OCI-LY3 (cell line): ENCODE results near the gene NHS.

Source experiments
- EZH2phosphoT487 ChIP-seq: fragments of 200-600 bp; shearing (Covaris generic); IDR thresholded peaks from 2 replicates; pipeline ENCODE4 v1.6.1; 2018; ENCODE audit warnings: antibody characterized with exemption, mixed run types, low read depth
- TF ChIP-seq, protein P1 (sequence below): fragments of 200-600, 300-600 bp; sonication (generic); IDR thresholded peaks from 2 replicates; pipeline ENCODE4 v1.5.1; 2014; ENCODE audit warnings: antibody characterized with exemption, low read length, low read depth

GRCh38 chrX:17719711-17720110 is 344.7 kb downstream of the NHS start:
- TF ChIP-seq, protein P1, sequence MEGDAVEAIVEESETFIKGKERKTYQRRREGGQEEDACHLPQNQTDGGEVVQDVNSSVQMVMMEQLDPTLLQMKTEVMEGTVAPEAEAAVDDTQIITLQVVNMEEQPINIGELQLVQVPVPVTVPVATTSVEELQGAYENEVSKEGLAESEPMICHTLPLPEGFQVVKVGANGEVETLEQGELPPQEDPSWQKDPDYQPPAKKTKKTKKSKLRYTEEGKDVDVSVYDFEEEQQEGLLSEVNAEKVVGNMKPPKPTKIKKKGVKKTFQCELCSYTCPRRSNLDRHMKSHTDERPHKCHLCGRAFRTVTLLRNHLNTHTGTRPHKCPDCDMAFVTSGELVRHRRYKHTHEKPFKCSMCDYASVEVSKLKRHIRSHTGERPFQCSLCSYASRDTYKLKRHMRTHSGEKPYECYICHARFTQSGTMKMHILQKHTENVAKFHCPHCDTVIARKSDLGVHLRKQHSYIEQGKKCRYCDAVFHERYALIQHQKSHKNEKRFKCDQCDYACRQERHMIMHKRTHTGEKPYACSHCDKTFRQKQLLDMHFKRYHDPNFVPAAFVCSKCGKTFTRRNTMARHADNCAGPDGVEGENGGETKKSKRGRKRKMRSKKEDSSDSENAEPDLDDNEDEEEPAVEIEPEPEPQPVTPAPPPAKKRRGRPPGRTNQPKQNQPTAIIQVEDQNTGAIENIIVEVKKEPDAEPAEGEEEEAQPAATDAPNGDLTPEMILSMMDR = no peak
- TF ChIP-seq EZH2phosphoT487 = no peak
